Motor neuron (in vitro differentiated cells): Measurements from ENCODE around the gene ZNF70. TPM values are rescaled to one million over a fixed set of nuclear protein-coding genes. Genes with fewer than 3 reads are reported as not detected.

Source experiments
- ATAC-seq, 8 experiments: fragments of 200-7000 bp; cut with Tn5 transposase; replicated peaks in 6 of 8; 2 replicates each; pipeline ENCODE4 v1.8.0; 2021; ENCODE audit warnings: mild to moderate bottlenecking in 8 of 8, moderate library complexity in 8 of 8
- H3K27ac ChIP-seq, 2 donors: fragments of 250-450 bp; sonication (Bioruptor Pico); 2 replicates each; pipeline ENCODE4 v1.9.0; 2021; ENCODE audit warnings: antibody characterized with exemption in 2 of 2, mild to moderate bottlenecking in 2 of 2, moderate library complexity in 1 of 2
- H3K4me1 ChIP-seq, 2 donors: fragments of 250-450 bp; sonication (Bioruptor Pico); replicated peaks in 1 of 2; 2 replicates each; pipeline ENCODE4 v1.6.1; 2021; ENCODE audit warnings: antibody characterized with exemption in 2 of 2, mild to moderate bottlenecking in 2 of 2, moderate library complexity in 1 of 2
- H3K4me3 ChIP-seq, 5 donors: fragments of 250-450 bp; sonication (Bioruptor Pico); 2 replicates each; pipeline ENCODE4 v1.9.0; 2021; ENCODE audit warnings: antibody characterized with exemption in 5 of 5, mild to moderate bottlenecking in 5 of 5, moderate library complexity in 4 of 5
- WGBS, 10 experiments: fragments of 450-650 bp; shearing (Covaris generic); methylation state at CpG; one replicate each; pipeline ENCODE4 v1.0.0; 2022; 5-methylcytosine and 5-hydroxymethylcytosine counted together
- in situ Hi-C, 9 experiments: fragments of 400-800 bp; cut with MboI; loops; one replicate each; pipeline ENCODE4 v1.15.0; 2021; ENCODE audit warnings: low sequenced_read_pairs in 9 of 9, low pct_unique_long_range_greater_than_20kb in 2 of 9; ENCODE audit not compliant: unreplicated experiment in 9 of 9
- total RNA-seq, 8 experiments: library from RNA; unstranded; fragments of 300-600 nt; gene quantifications; 2 replicates each; pipeline versions ENCODE4 v1.2.3 to v1.2.4, GENCODE V29; 2022

ZNF70 gene
- total RNA-seq: 10 to 100 TPM in 2 of 8 experiments, 1 to 10 TPM in 6; 5.7 to 11.1 (median 7.8) TPM

- peak; percentile 85 to 94 (median 94) for ATAC-seq
- H3K27ac ChIP-seq: peak within 1 kb of the TSS; percentile 93 to 96
- H3K4me1 ChIP-seq: peaks cover 12 to 15% of the 10 kb centered on the region in 2 donors
- WGBS, 10 experiments: 0% methylated on average over 2 to 8 of the region's 78 CpGs; no CpG with 5 or more reads in 8 of the 10 experiments
- H3K4me3 ChIP-seq: peak within 1 kb of the TSS; percentile 53 to 91 (median 59)
- in situ Hi-C loops: no loop called here
Observed at GRCh38 chr22:23750714-23751440, at the start of gene ZNF70. TSS of gene ZNF70 (minus strand) at chr22:23751112. CDS start at chr22:23745140, 5,972 bp downstream.

- 20 to 96% (median 56%) methylated on average over 2 to 4 of the region's 5 CpGs; no CpG with 5 or more reads in 6 of the 10 experiments for WGBS, 10 experiments
- no peaks in the 10 kb centered on the region for H3K4me1 ChIP-seq
- ATAC-seq: peak in 1 of 8 experiments; percentile 90
- in situ Hi-C loops: no loop called here
- no peak overlapping the region for H3K27ac ChIP-seq
- no peak overlapping the region for H3K4me3 ChIP-seq
Observed at GRCh38 chr22:23796461-23796860, 45.5 kb upstream of the ZNF70 start.

GRCh38 chr22:23793326-23793725, 42.4 kb upstream of the ZNF70 start:
- in situ Hi-C loops: no loop called here
- no peak overlapping the region for H3K27ac ChIP-seq
- 86 to 100% (median 97%) methylated on average over 1 to 7 of the region's 8 CpGs; no CpG with 5 or more reads in 4 of the 10 experiments for WGBS, 10 experiments
- H3K4me3 ChIP-seq: no peak overlapping the region
- H3K4me1 ChIP-seq: peaks cover 11 to 12% of the 10 kb centered on the region in 2 donors
- ATAC-seq: no peak

- no peak overlapping the region for H3K4me3 ChIP-seq
- in situ Hi-C loops: no loop called here
- WGBS, 10 experiments: 62 to 100% (median 80%) methylated on average over 2 to 11 of the region's 25 CpGs; no CpG with 5 or more reads in 3 of the 10 experiments
- ATAC-seq: peak in 1 of 8 experiments; percentile 21
- peaks cover 17% of the 10 kb centered on the region in 2 donors for H3K4me1 ChIP-seq
- no peak overlapping the region for H3K27ac ChIP-seq
Observed at GRCh38 chr22:23791738-23792645, 41.1 kb upstream of the ZNF70 start.

GRCh38 chr22:23790819-23791737, 40.2 kb upstream of the ZNF70 start:
- peak in 3 of 8 experiments; percentile 27 to 47 (median 38) for ATAC-seq
- no peak overlapping the region for H3K27ac ChIP-seq
- H3K4me3 ChIP-seq: no peak overlapping the region
- WGBS, 10 experiments: 11 to 88% (median 65%) methylated on average over 3 to 9 of the region's 11 CpGs
- peaks cover 21% of the 10 kb centered on the region in 2 donors for H3K4me1 ChIP-seq
- in situ Hi-C loops: no loop called here

GRCh38 chr22:23789638-23790037, 38.7 kb upstream of the ZNF70 start:
- Histone ChIP-seq H3K27ac (no peak overlapping the region), H3K4me3 (no peak overlapping the region), H3K4me1 (peaks cover 21% of the 10 kb centered on the region in 2 donors)
- WGBS, 10 experiments: 60 to 100% (median 92%) methylated on average over 1 to 3 of the region's 4 CpGs; no CpG with 5 or more reads in 2 of the 10 experiments
- in situ Hi-C loops: no loop called here
- ATAC-seq: peak in 2 of 8 experiments; percentile 19 to 56

- in situ Hi-C loops: no loop called here
- 40 to 100% (median 87%) methylated on average over 1 to 4 of the region's 4 CpGs; no CpG with 5 or more reads in 2 of the 10 experiments for WGBS, 10 experiments
- no peak for ATAC-seq
- no peak overlapping the region for H3K27ac ChIP-seq
- peaks cover 21% of the 10 kb centered on the region in 2 donors for H3K4me1 ChIP-seq
- H3K4me3 ChIP-seq: no peak overlapping the region
Observed at GRCh38 chr22:23789121-23789520, 38.2 kb upstream of the ZNF70 start.

- peak overlapping the region; percentile 75 to 100 (median 99) for H3K4me3 ChIP-seq
- H3K4me1 ChIP-seq: peaks cover 21% of the 10 kb centered on the region in 2 donors
- no peak overlapping the region for H3K27ac ChIP-seq
- in situ Hi-C loops: no loop called here
- WGBS, 10 experiments: 0 to 84% (median 48%) methylated on average over 1 to 3 of the region's 3 CpGs; no CpG with 5 or more reads in 2 of the 10 experiments
- no peak for ATAC-seq
Observed at GRCh38 chr22:23787910-23788309, 37.0 kb upstream of the ZNF70 start.

GRCh38 chr22:23787600-23787896, 36.6 kb upstream of the ZNF70 start:
- peak overlapping the region in 1 of 2 donors; percentile 100 for H3K27ac ChIP-seq
- ATAC-seq: peak in 3 of 8 experiments; percentile 1 to 11 (median 8)
- peaks cover 21% of the 10 kb centered on the region in 2 donors for H3K4me1 ChIP-seq
- in situ Hi-C loops: no loop called here
- H3K4me3 ChIP-seq: peak overlapping the region; percentile 75 to 100 (median 99)
- WGBS, 10 experiments: 0 to 29% (median 14%) methylated on average over 1 to 5 of the region's 5 CpGs; no CpG with 5 or more reads in 2 of the 10 experiments

GRCh38 chr22:23786752-23787599, 36.1 kb upstream of the ZNF70 start, which contains the start of gene SMARCB1:
TSS of gene SMARCB1 (plus strand) at chr22:23786966. CDS start at chr22:23787170, 204 bp downstream.
- Histone ChIP-seq H3K4me3 (peak within 1 kb of the TSS; percentile 75 to 100 (median 99)), H3K27ac (peak within 1 kb of the TSS; percentile 100), H3K4me1 (peaks cover 21% of the 10 kb centered on the region in 2 donors)
- 0 to 10% (median 0%) methylated on average over 2 to 15 of the region's 97 CpGs; no CpG with 5 or more reads in 4 of the 10 experiments for WGBS, 10 experiments
- peak; percentile 68 to 84 (median 78) for ATAC-seq
- in situ Hi-C loops: no loop called here

GRCh38 chr22:23786261-23786710, 35.4 kb upstream of the ZNF70 start:
- peak overlapping the region; percentile 75 to 100 (median 99) for H3K4me3 ChIP-seq
- in situ Hi-C loops: no loop called here
- peak overlapping the region; percentile 100 for H3K27ac ChIP-seq
- ATAC-seq: peak in 1 of 8 experiments; percentile 5
- WGBS, 10 experiments: 0 to 97% (median 79%) methylated on average over 1 to 6 of the region's 9 CpGs; no CpG with 5 or more reads in 2 of the 10 experiments
- peaks cover 25 to 26% of the 10 kb centered on the region in 2 donors for H3K4me1 ChIP-seq
